Panc1 (cell line): ENCODE results near the gene ERC2. TPM values are rescaled to one million over a fixed set of nuclear protein-coding genes. Genes with fewer than 3 reads are reported as not detected.

ENCODE experiments used
- ATAC-seq: fragments of 200-7000 bp; cut with Tn5 transposase; 2 replicates; pipeline ENCODE4 v1.9.1; 2020; ENCODE audit warnings: mild to moderate bottlenecking, moderate library complexity
- BruUV-seq: library from RNA; stranded (reverse); fragments of 400-500 nt; replicated peaks from 2 replicates; lab custom pipeline; 2021; lab: Mats Ljungman, UMichigan
- CTCF ChIA-PET: fragments of 300-600 bp; sonication (Branson Sonifier 250); formaldehyde crosslinking; loops from one replicate; lab custom pipeline; 2022; ENCODE audit warnings: antibody characterized with exemption; lab: Charles Lee
- POLR2A ChIA-PET: fragments of 300-600 bp; sonication (Branson Sonifier 250); formaldehyde crosslinking; loops from one replicate; lab custom pipeline; 2022; ENCODE audit warnings: antibody characterized with exemption; lab: Charles Lee
- DNase-seq: peaks from one replicate; pipeline ENCODE4 v3.0.0-alpha.2; 2010; ENCODE audit warnings: low read depth, low spot score
- H3K27ac ChIP-seq: 2 replicates; pipeline ENCODE4 v1.5.1; 2011; ENCODE audit warnings: mild to moderate bottlenecking, low read length, inconsistent platforms
- H3K27me3 ChIP-seq: fragments of 200-500 bp; sonication (Bioruptor generic); 2 replicates; pipeline ENCODE4 v1.6.0; 2014; ENCODE audit warnings: low read length, inconsistent platforms; ENCODE audit not compliant: control insufficient read depth, insufficient read depth
- H3K36me3 ChIP-seq: fragments of 200-500 bp; sonication (Bioruptor generic); 2 replicates; pipeline ENCODE4 v1.5.1; 2014; ENCODE audit warnings: inconsistent platforms, mild to moderate bottlenecking, low read length, moderate library complexity; ENCODE audit not compliant: control insufficient read depth, insufficient read depth
- H3K4me1 ChIP-seq: 2 replicates; pipeline ENCODE4 v1.5.1; 2011; ENCODE audit warnings: inconsistent platforms, mild to moderate bottlenecking, low read length, moderate library complexity; ENCODE audit not compliant: control insufficient read depth, insufficient read depth
- H3K4me3 ChIP-seq, 2 experiments: 2 replicates each; pipeline ENCODE4 v1.5.1; 2011 to 2012; ENCODE audit warnings: low read depth in 2 of 2, low read length in 2 of 2, mild to moderate bottlenecking in 2 of 2, inconsistent platforms in 1 of 2, moderate library complexity in 1 of 2
- H3K9me3 ChIP-seq: fragments of 200-500 bp; sonication (Bioruptor generic); 2 replicates; pipeline ENCODE4 v1.5.1; 2014; ENCODE audit warnings: low read depth, mild to moderate bottlenecking, inconsistent platforms, low read length, moderate library complexity; ENCODE audit not compliant: control insufficient read depth, insufficient read depth
- POLR2AphosphoS5 ChIP-seq: IDR thresholded peaks from 2 replicates; pipeline ENCODE4 v1.6.1; 2012; ENCODE audit warnings: mild to moderate bottlenecking, low read depth, low read length, moderate library complexity
- REST ChIP-seq, 2 experiments: IDR thresholded peaks; 2 replicates each; pipeline ENCODE4 v1.6.1; 2011 to 2012; ENCODE audit warnings: low read depth in 2 of 2, control low read depth in 1 of 2, low read length in 1 of 2, mild to moderate bottlenecking in 1 of 2, moderate library complexity in 1 of 2; ENCODE audit not compliant: insufficient read depth in 1 of 2
- SIN3A ChIP-seq: IDR thresholded peaks from 2 replicates; pipeline ENCODE4 v1.6.1; 2012; ENCODE audit warnings: low read depth, mild to moderate bottlenecking, low read length, moderate library complexity, borderline replicate concordance; ENCODE audit not compliant: insufficient read depth
- TCF7L2 ChIP-seq: IDR thresholded peaks from 2 replicates; pipeline ENCODE4 v1.6.1; 2011; ENCODE audit warnings: mild to moderate bottlenecking, low read depth, low read length, inconsistent platforms
- in situ Hi-C: cut with HindIII; loops from 2 replicates; pipeline ENCODE4 v1.10.0; 2016; ENCODE audit warnings: low sequenced_read_pairs, low pct_unique_long_range_greater_than_20kb
- intact Hi-C: fragments of 100-400 bp; cut with micrococcal nuclease; formaldehyde crosslinking; loops from one replicate; pipeline ENCODE4 v1.10.0; 2022; ENCODE audit not compliant: unreplicated experiment
- total RNA-seq: library from RNA; stranded (reverse); gene quantifications from one replicate; pipeline ENCODE4 v1.2.1, GENCODE V29; 2021; ENCODE audit not compliant: unreplicated experiment
- TF ChIP-seq, protein P1 (sequence below): fragments of 450-650 bp; IDR thresholded peaks from 2 replicates; pipeline ENCODE4 v1.5.1; 2017; ENCODE audit warnings: mild to moderate bottlenecking

The ERC2 gene
- total RNA-seq, 1 experiment from 2014 or later: 0.33 TPM

DNA sequence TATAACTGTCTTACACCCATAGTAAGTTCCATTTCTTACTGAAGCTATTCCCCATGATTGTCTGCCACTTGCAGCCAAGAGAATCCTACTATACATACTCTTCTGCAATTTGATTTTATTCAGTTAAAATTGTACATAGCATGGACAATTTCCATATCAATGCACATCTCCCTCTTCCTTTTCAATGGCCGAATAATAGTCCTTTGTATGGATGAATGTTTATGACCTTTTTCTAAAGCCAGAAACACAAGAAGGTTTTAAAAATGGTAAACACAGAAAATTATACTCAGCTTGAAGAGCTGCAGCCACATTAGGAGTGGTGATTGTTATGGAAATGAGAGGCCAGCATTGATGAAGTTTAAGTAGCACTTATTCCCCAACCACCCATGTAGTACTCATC is 8.5 kb upstream of the ERC2 start:
- peaks cover 5% of the 10 kb centered on the region for H3K27me3 ChIP-seq
- no peaks in the 10 kb centered on the region for H3K4me1 ChIP-seq
- POLR2A ChIA-PET: no interaction called here
- CTCF ChIA-PET: no interaction called here
- in situ Hi-C loops: no loop called here
- BruUV-seq: no TSS peak
- intact Hi-C loops: no loop called here
- TF ChIP-seq SIN3A: no peak
- H3K36me3 ChIP-seq: no peaks in the 10 kb centered on the region
- ATAC-seq (no peak), DNase-seq (no peak)
- no peaks in the 10 kb centered on the region for H3K9me3 ChIP-seq
- H3K27ac ChIP-seq: no peak overlapping the region
- no peak overlapping the region for H3K4me3 ChIP-seq

GRCh38 chr3:56471771-56472170 is 3.5 kb upstream of the ERC2 start:
- ATAC-seq (no peak), DNase-seq (no peak)
- ChIA-PET POLR2A (no interaction called here), CTCF (no interaction called here)
- BruUV-seq: no TSS peak
- no peaks in the 10 kb centered on the region for H3K9me3 ChIP-seq
- H3K27ac ChIP-seq: no peak overlapping the region
- H3K36me3 ChIP-seq: no peaks in the 10 kb centered on the region
- intact Hi-C loops (no loop called here), in situ Hi-C loops (no loop called here)
- peaks cover 4% of the 10 kb centered on the region for H3K27me3 ChIP-seq
- H3K4me1 ChIP-seq: no peaks in the 10 kb centered on the region
- H3K4me3 ChIP-seq: no peak overlapping the region
- TF ChIP-seq TCF7L2: no peak
- no peak for TF ChIP-seq POLR2AphosphoS5
- TF ChIP-seq, protein P1, sequence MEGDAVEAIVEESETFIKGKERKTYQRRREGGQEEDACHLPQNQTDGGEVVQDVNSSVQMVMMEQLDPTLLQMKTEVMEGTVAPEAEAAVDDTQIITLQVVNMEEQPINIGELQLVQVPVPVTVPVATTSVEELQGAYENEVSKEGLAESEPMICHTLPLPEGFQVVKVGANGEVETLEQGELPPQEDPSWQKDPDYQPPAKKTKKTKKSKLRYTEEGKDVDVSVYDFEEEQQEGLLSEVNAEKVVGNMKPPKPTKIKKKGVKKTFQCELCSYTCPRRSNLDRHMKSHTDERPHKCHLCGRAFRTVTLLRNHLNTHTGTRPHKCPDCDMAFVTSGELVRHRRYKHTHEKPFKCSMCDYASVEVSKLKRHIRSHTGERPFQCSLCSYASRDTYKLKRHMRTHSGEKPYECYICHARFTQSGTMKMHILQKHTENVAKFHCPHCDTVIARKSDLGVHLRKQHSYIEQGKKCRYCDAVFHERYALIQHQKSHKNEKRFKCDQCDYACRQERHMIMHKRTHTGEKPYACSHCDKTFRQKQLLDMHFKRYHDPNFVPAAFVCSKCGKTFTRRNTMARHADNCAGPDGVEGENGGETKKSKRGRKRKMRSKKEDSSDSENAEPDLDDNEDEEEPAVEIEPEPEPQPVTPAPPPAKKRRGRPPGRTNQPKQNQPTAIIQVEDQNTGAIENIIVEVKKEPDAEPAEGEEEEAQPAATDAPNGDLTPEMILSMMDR: no peak
- TF ChIP-seq SIN3A: no peak
- no peak for TF ChIP-seq REST (IDR thresholded peaks at IDR 0.05; ENCODE audit: insufficient read depth in 1 of 2, low read depth in 2 of 2, low read length in 1 of 2)

DNA sequence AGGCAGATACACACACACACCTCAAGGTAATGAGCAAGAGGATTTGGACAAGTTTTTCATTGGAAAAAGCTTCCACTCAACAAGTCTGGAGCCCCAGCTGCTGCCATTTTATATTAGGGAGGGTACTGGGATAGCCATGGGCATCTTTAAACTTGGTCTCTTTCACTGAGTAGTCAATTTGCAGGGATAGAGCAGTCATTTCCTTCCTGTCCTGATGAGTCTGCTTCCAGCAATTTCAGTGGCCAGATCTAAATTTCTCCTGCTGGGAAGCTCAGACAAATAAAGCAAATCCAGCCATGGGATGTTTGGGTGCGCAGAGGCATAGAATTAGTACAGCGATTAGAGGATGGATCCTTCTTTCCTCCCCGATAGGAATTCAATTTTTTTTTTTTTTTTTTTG is 874 bp upstream of the ERC2 start:
- DNase-seq (no peak), ATAC-seq (no peak)
- ChIA-PET POLR2A (no interaction called here), CTCF (no interaction called here)
- BruUV-seq: no TSS peak
- Histone ChIP-seq H3K36me3 (no peaks in the 10 kb centered on the region), H3K9me3 (no peaks in the 10 kb centered on the region), H3K27me3 (peaks cover 17% of the 10 kb centered on the region), H3K4me1 (no peaks in the 10 kb centered on the region), H3K27ac (no peak overlapping the region), H3K4me3 (no peak overlapping the region)
- TF ChIP-seq SIN3A (no peak), TCF7L2 (no peak), REST (IDR thresholded peaks at IDR 0.05; ENCODE audit: insufficient read depth in 1 of 2, low read depth in 2 of 2, low read length in 1 of 2) (no peak), POLR2AphosphoS5 (no peak)
- TF ChIP-seq, protein P1: no peak
- intact Hi-C loops: no loop called here
- in situ Hi-C loops: no loop called here
